Brain microvascular endothelial cell (primary cell): Measurements from ENCODE around the gene AATK.

ENCODE experiments used
- DNase-seq: peaks from one replicate; pipeline ENCODE4 v3.0.0-alpha.2; 2020
- H3K27ac ChIP-seq: fragments of 250-450 bp; sonication (Bioruptor Pico); 2 replicates; pipeline ENCODE4 v1.5.1; 2020; ENCODE audit warnings: mild to moderate bottlenecking, moderate library complexity
- H3K27me3 ChIP-seq: fragments of 250-450 bp; sonication (Bioruptor Pico); replicated peaks from 2 replicates; pipeline ENCODE4 v1.5.1; 2020; ENCODE audit warnings: mild to moderate bottlenecking
- H3K36me3 ChIP-seq: fragments of 250-450 bp; sonication (Bioruptor Pico); replicated peaks from 2 replicates; pipeline ENCODE4 v1.5.1; 2020; ENCODE audit warnings: mild to moderate bottlenecking
- H3K4me3 ChIP-seq: 2 replicates; pipeline ENCODE4 v1.5.1; 2011; ENCODE audit warnings: low read depth, mild to moderate bottlenecking, control low read depth, low read length, moderate library complexity
- in situ Hi-C: cut with HindIII; loops from 2 replicates; pipeline ENCODE4 v1.10.0; 2017; ENCODE audit warnings: low sequenced_read_pairs, low pct_ligation_motif_present
- TF ChIP-seq, protein P1 (sequence below): IDR thresholded peaks from 2 replicates; pipeline ENCODE4 v1.5.1; 2011; ENCODE audit warnings: low read depth, mild to moderate bottlenecking, moderate library complexity, low read length, control low read depth, inconsistent platforms; ENCODE audit errors: missing control alignments

AATK gene

DNA sequence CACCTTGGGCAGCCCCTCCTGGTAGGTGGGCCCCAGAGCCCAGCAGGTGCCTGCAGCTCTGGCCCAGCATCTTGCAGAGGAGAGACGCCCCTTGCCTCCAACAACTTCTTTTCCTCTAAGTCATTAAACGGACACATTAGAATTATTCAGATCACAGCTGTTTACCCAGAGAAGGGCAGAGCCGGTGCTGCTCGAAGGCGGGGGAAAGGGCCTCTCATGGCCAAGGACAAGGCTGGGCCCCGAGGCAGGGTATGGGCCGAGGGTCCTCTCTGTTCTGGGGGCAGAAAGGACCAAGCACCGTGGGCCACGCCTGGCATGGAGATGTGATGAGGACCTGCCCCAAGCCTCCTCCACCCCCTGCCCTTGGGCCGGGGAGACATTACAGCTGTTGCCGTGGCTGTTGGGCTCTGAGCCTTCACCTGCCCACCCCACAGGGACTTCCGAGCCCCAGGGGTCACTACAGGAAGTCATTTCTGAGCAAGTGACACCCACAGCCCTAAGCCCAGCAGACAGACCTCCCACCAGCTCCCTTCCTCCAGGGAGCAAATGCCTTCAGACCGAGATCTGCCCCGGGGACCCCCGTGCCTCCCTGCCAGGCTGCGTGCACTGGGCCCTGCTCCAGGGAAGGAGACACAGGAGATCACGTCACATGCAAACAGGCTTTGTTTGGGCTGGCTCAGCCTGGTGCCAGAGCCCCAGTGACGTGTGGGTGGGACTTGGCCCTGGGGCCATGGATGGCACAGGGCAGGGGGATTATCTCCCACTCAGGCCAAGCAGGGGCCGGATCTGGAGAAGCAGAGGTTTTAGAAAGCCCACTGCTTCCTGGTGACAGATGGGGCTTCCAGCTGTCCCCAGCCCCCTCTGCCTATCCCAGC is 1.4 kb downstream of the AATK start:
- H3K27me3 ChIP-seq = peaks cover 5% of the 10 kb centered on the region
- H3K27ac ChIP-seq = no peak overlapping the region
- DNase-seq = no peak
- in situ Hi-C loops = no loop called here
- TF ChIP-seq, protein P1, sequence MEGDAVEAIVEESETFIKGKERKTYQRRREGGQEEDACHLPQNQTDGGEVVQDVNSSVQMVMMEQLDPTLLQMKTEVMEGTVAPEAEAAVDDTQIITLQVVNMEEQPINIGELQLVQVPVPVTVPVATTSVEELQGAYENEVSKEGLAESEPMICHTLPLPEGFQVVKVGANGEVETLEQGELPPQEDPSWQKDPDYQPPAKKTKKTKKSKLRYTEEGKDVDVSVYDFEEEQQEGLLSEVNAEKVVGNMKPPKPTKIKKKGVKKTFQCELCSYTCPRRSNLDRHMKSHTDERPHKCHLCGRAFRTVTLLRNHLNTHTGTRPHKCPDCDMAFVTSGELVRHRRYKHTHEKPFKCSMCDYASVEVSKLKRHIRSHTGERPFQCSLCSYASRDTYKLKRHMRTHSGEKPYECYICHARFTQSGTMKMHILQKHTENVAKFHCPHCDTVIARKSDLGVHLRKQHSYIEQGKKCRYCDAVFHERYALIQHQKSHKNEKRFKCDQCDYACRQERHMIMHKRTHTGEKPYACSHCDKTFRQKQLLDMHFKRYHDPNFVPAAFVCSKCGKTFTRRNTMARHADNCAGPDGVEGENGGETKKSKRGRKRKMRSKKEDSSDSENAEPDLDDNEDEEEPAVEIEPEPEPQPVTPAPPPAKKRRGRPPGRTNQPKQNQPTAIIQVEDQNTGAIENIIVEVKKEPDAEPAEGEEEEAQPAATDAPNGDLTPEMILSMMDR = no peak
- no peak overlapping the region for H3K4me3 ChIP-seq
- H3K36me3 ChIP-seq = no peaks in the 10 kb centered on the region

DNA sequence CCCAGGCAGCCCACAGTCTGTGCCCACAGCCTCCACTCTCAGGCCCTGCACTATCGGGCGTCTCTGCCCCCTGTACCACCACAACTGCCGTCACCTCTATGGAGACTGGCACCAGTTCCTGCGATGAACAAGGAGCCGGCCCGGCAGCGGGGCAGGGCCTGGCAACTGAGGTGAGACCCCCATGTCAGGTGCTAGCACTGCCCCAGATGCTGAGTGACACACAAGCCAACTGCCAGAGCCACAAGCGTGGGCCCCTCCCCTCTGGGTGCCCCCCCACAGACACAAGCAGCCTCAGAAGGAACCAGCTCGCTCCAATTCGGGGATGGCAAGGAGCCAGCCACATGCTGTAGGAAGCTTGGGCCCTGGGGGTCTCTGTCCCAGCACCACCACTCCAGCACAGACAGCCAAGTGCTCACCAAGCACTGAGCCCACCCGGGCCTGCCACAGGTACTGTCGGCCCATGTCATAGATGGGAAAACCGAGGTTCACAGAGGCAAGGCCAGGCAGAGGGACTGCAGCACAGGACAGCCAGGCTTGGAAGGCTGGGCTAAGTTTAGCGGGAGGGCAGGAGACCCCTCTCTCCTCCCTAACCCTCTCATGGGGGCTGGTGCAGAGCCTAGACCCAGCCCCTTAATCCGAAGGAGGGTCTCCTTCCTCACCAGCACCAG is 2.2 kb downstream of the AATK start:
- TF ChIP-seq, protein P1 = no peak
- Histone ChIP-seq H3K27ac (no peak overlapping the region), H3K4me3 (no peak overlapping the region), H3K27me3 (peaks cover 5% of the 10 kb centered on the region), H3K36me3 (no peaks in the 10 kb centered on the region)
- in situ Hi-C loops = no loop called here
- DNase-seq = no peak

DNA sequence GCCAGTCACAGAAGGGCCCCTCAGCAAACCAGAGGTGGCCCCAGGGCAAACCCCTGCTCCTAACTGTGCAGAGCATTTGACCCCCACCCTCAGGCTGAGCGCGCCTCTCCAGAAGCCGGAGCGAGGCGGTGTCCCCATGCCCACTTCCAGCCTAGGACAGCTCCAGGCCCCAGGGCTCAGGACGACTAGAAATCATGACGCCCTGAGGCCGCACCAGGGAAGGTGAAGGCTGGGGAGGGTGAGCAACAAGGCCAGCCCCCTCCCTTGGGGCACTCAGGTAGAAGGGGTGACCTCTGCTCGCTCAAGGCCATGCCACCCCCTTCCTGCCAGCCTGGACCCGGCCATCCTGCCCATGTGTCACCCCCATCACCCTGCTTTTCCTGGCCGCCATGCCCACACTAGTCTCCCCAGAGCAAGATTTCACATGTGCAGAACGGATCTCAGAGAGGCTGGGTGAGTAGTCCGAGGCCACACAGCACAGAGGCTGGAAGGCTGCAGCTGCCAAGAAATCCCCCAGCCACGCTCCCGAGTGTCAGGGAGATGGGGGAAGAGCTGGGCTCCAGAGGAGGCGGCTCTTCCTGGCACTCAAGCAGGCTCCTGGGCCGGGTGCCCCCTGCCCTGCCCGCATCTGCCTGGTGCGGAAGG is 2.8 kb downstream of the AATK start:
- no peak overlapping the region for H3K27ac ChIP-seq
- in situ Hi-C loops = no loop called here
- no peak for DNase-seq
- no peaks in the 10 kb centered on the region for H3K36me3 ChIP-seq
- H3K4me3 ChIP-seq = no peak overlapping the region
- H3K27me3 ChIP-seq = peaks cover 5% of the 10 kb centered on the region
- TF ChIP-seq, protein P1 = no peak

DNA sequence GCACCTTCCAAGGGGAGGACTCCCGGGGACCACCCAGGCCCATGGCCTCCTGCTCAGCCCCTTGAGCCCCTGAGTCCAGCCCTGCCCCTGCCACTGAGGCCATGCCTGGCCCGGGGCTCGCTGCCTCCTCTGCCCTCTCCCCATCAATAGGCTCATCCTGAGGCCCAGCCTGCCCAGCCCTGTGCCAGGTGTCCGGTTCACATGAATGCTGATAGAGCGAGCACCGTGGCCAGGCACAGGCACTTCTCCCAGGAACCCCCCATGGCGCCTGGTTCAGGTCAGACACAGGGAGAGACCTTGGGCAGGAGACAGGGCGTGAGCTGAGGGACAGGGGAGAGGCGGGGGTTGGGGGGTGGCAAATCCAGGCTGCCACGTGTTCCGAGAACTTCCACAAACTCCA is 3.5 kb downstream of the AATK start:
- TF ChIP-seq, protein P1 = no peak
- in situ Hi-C loops = no loop called here
- H3K27me3 ChIP-seq = peaks cover 5% of the 10 kb centered on the region

GRCh38 chr17:81161972-81162371 is 4.0 kb downstream of the AATK start:
- Histone ChIP-seq H3K4me3 (no peak overlapping the region), H3K36me3 (no peaks in the 10 kb centered on the region), H3K27ac (no peak overlapping the region), H3K27me3 (peaks cover 5% of the 10 kb centered on the region)
- in situ Hi-C loops = no loop called here
- no peak for DNase-seq
- TF ChIP-seq, protein P1 = no peak

More for the DNA sequence above, 3.5 kb downstream of the AATK start:
- H3K36me3 ChIP-seq = no peaks in the 10 kb centered on the region
- no peak overlapping the region for H3K4me3 ChIP-seq
- DNase-seq = no peak
- no peak overlapping the region for H3K27ac ChIP-seq
